IMR-90 (cell line): ENCODE data around the gene TNS3. TPM values are rescaled to one million over a fixed set of nuclear protein-coding genes. Genes with fewer than 3 reads are reported as not detected.
A peak's percentile ranks its signal among the peaks of the same experiment; 100 is the strongest.

ENCODE experiments used
- ATAC-seq: fragments of 200-7000 bp; cut with Tn5 transposase; 2 replicates; pipeline ENCODE4 v1.9.1; 2020; ENCODE audit warnings: low read depth, mild to moderate bottlenecking, moderate library complexity
- BruUV-seq: library from RNA; stranded (reverse); fragments of 400-500 nt; replicated peaks from 2 replicates; lab custom pipeline; 2021; lab: Mats Ljungman, UMichigan
- CTCF ChIA-PET: fragments of 300-600 bp; formaldehyde crosslinking; extraction: SDS; loops from one replicate; lab custom pipeline; 2021; ENCODE audit warnings: antibody characterized with exemption; lab: Yijun Ruan, JAX
- POLR2A ChIA-PET: fragments of 300-600 bp; sonication (Branson Sonifier 250); formaldehyde crosslinking; loops from one replicate; lab custom pipeline; 2022; ENCODE audit warnings: antibody characterized with exemption; ENCODE audit not compliant: unreplicated experiment; lab: Charles Lee
- DNase-seq: peaks from one replicate; pipeline ENCODE4 v3.0.0; 2013
- H2AFZ ChIP-seq: replicated peaks from 2 replicates; pipeline ENCODE3; 2013; ENCODE audit warnings: low read length, mild to moderate bottlenecking; ENCODE audit not compliant: poor library complexity
- H2AK5ac ChIP-seq: 2 replicates; pipeline ENCODE4 v1.6.1; 2013; ENCODE audit warnings: low read depth, low read length, inconsistent platforms
- H2AK9ac ChIP-seq: replicated peaks from 2 replicates; pipeline ENCODE3; 2013; ENCODE audit warnings: mild to moderate bottlenecking, low read depth, low read length, moderate library complexity; ENCODE audit not compliant: poor library complexity
- H2BK120ac ChIP-seq: 2 replicates; pipeline ENCODE4 v1.6.1; 2013; ENCODE audit warnings: low read depth, low read length, inconsistent platforms
- H2BK15ac ChIP-seq: 3 replicates; pipeline ENCODE4 v1.6.1; 2013; ENCODE audit warnings: low read depth, low read length, inconsistent platforms
- H2BK20ac ChIP-seq: 2 replicates; pipeline ENCODE4 v1.6.1; 2013; ENCODE audit warnings: low read depth, mild to moderate bottlenecking, inconsistent platforms, low read length, moderate library complexity
- H2BK5ac ChIP-seq: 2 replicates; pipeline ENCODE4 v1.6.1; 2013; ENCODE audit warnings: mild to moderate bottlenecking, low read depth, low read length, inconsistent platforms; ENCODE audit not compliant: poor library complexity, severe bottlenecking
- H3K14ac ChIP-seq: replicated peaks from 2 replicates; pipeline ENCODE4 v1.6.1; 2013; ENCODE audit warnings: low read depth, low read length, inconsistent platforms
- H3K18ac ChIP-seq: 2 replicates; pipeline ENCODE4 v1.6.1; 2013; ENCODE audit warnings: low read depth, low read length, control low read depth
- H3K23ac ChIP-seq: 2 replicates; pipeline ENCODE4 v1.6.1; 2013; ENCODE audit warnings: low read depth, low read length, inconsistent platforms
- H3K27ac ChIP-seq: 2 replicates; pipeline ENCODE4 v1.5.1; 2013; ENCODE audit warnings: mild to moderate bottlenecking, control low read depth, low read length; ENCODE audit not compliant: insufficient read depth
- H3K27me3 ChIP-seq: 2 replicates; pipeline ENCODE4 v1.6.1; 2013; ENCODE audit warnings: low read length; ENCODE audit not compliant: control insufficient read depth, insufficient read depth
- H3K36me3 ChIP-seq: 2 replicates; pipeline ENCODE4 v1.6.1; 2013; ENCODE audit warnings: low read length, mixed read lengths; ENCODE audit not compliant: control insufficient read depth, insufficient read depth
- H3K4ac ChIP-seq: 2 replicates; pipeline ENCODE4 v1.6.1; 2013; ENCODE audit warnings: low read depth, low read length, inconsistent platforms
- H3K4me1 ChIP-seq: 2 replicates; pipeline ENCODE4 v1.6.1; 2013; ENCODE audit warnings: low read length, mixed read lengths; ENCODE audit not compliant: control insufficient read depth, insufficient read depth
- H3K4me2 ChIP-seq: 2 replicates; pipeline ENCODE4 v1.6.1; 2013; ENCODE audit warnings: low read depth, mild to moderate bottlenecking, control low read depth, low read length, moderate library complexity
- H3K4me3 ChIP-seq: 2 replicates; pipeline ENCODE4 v1.5.1; 2013; ENCODE audit warnings: low read depth, mild to moderate bottlenecking, control low read depth, low read length, moderate library complexity; ENCODE audit not compliant: insufficient read depth
- H3K56ac ChIP-seq: 2 replicates; pipeline ENCODE4 v1.6.1; 2013; ENCODE audit warnings: low read length, inconsistent platforms; ENCODE audit not compliant: insufficient read depth; ENCODE audit errors: extremely low read depth
- H3K79me1 ChIP-seq, 2 experiments: 2 replicates each; pipeline ENCODE4 v1.6.1; 2013; ENCODE audit warnings: low read length in 2 of 2, inconsistent platforms in 1 of 2, low read depth in 1 of 2
- H3K9ac ChIP-seq: 2 replicates; pipeline ENCODE4 v1.6.1; 2013; ENCODE audit warnings: low read depth, low read length, control low read depth
- H3K9me1 ChIP-seq: 2 replicates; pipeline ENCODE4 v1.6.1; 2013; ENCODE audit warnings: low read length, inconsistent platforms; ENCODE audit not compliant: insufficient read depth
- H3K9me3 ChIP-seq: 2 replicates; pipeline ENCODE4 v1.6.1; 2013; ENCODE audit warnings: low read length; ENCODE audit not compliant: control insufficient read depth, insufficient read depth
- H4K20me1 ChIP-seq: 2 replicates; pipeline ENCODE4 v1.6.1; 2013; ENCODE audit warnings: low read length, inconsistent platforms; ENCODE audit not compliant: insufficient read depth
- H4K5ac ChIP-seq: 2 replicates; pipeline ENCODE4 v1.6.1; 2013; ENCODE audit warnings: mild to moderate bottlenecking, low read depth, low read length, control low read depth
- H4K8ac ChIP-seq, 2 experiments: 2 replicates each; pipeline ENCODE4 v1.6.1; 2013; ENCODE audit warnings: low read depth in 2 of 2, low read length in 2 of 2, control low read depth in 1 of 2, inconsistent platforms in 1 of 2
- H4K91ac ChIP-seq: 2 replicates; pipeline ENCODE4 v1.6.1; 2013; ENCODE audit warnings: low read depth, low read length, inconsistent platforms; ENCODE audit not compliant: insufficient read depth
- CEBPB ChIP-seq: IDR thresholded peaks from 2 replicates; pipeline ENCODE4 v1.6.1; 2012; ENCODE audit warnings: low read depth, low read length, improper control_type of control experiment
- CHD1 ChIP-seq: IDR thresholded peaks from 2 replicates; pipeline ENCODE4 v1.6.1; 2012; ENCODE audit warnings: low read depth, low read length, improper control_type of control experiment
- CTCF ChIP-seq: conservative IDR thresholded peaks from 2 replicates; pipeline ENCODE4 v1.5.1; 2012; ENCODE audit warnings: mild to moderate bottlenecking, low read depth, low read length, improper control_type of control experiment
- FOS ChIP-seq: fragments of 150-350 bp; IDR thresholded peaks from 2 replicates; pipeline ENCODE4 v1.6.1; 2016; ENCODE audit warnings: low read depth, low read length
- MAFK ChIP-seq: IDR thresholded peaks from 2 replicates; pipeline ENCODE4 v1.6.1; 2012; ENCODE audit warnings: low read depth, low read length, improper control_type of control experiment
- MAZ ChIP-seq: IDR thresholded peaks from 2 replicates; pipeline ENCODE4 v1.6.1; 2012; ENCODE audit warnings: low read depth, mild to moderate bottlenecking, low read length, improper control_type of control experiment, moderate library complexity, borderline replicate concordance
- MXI1 ChIP-seq: IDR thresholded peaks from 2 replicates; pipeline ENCODE4 v1.6.1; 2012; ENCODE audit warnings: low read depth, mild to moderate bottlenecking, low read length, moderate library complexity, borderline replicate concordance
- NFE2L2 ChIP-seq: fragments of 150-350 bp; IDR thresholded peaks from 2 replicates; pipeline ENCODE4 v1.6.1; 2016; ENCODE audit warnings: low read depth, mild to moderate bottlenecking, low read length
- POLR2A ChIP-seq: IDR thresholded peaks from 2 replicates; pipeline ENCODE4 v1.6.1; 2012; ENCODE audit warnings: mild to moderate bottlenecking, low read depth, low read length
- RAD21 ChIP-seq: IDR thresholded peaks from 2 replicates; pipeline ENCODE4 v1.6.1; 2012; ENCODE audit warnings: low read length, improper control_type of control experiment
- RCOR1 ChIP-seq: IDR thresholded peaks from 2 replicates; pipeline ENCODE4 v1.6.1; 2012; ENCODE audit warnings: mild to moderate bottlenecking, low read length, improper control_type of control experiment; ENCODE audit not compliant: insufficient replicate concordance
- SMC3 ChIP-seq: fragments of 150-350 bp; IDR thresholded peaks from 2 replicates; pipeline ENCODE4 v1.6.1; 2016; ENCODE audit warnings: low read depth, mild to moderate bottlenecking, antibody characterized with exemption, low read length, moderate library complexity
- USF2 ChIP-seq: fragments of 150-350 bp; IDR thresholded peaks from 2 replicates; pipeline ENCODE4 v1.6.1; 2017; ENCODE audit warnings: mild to moderate bottlenecking, antibody characterized with exemption, low read length, low read depth
- WGBS, 2 experiments: methylation state at CpG; one replicate each; pipeline versions ENCODE4 v1.1.5 to v1.1.7; 2013; ENCODE audit warnings: missing lambda C conversion rate in 2 of 2; ENCODE audit not compliant: insufficient read length in 1 of 2; ENCODE audit errors: extremely low coverage in 2 of 2; 5-methylcytosine and 5-hydroxymethylcytosine counted together
- dilution Hi-C: fragments of 300-500 bp; cut with HindIII; formaldehyde crosslinking; loops from one replicate; pipeline ENCODE4 v1.14.3; 2018; ENCODE audit warnings: low sequenced_read_pairs; ENCODE audit not compliant: unreplicated experiment
- in situ Hi-C: fragments of 300-500 bp; cut with MboI; formaldehyde crosslinking; loops from 3 replicates; pipeline ENCODE4 v1.14.3; 2019; ENCODE audit warnings: low sequenced_read_pairs, inconsistent platforms, mixed read lengths
- intact Hi-C: fragments of 100-400 bp; cut with micrococcal nuclease; formaldehyde crosslinking; loops from 2 replicates; pipeline ENCODE4 v1.10.0; 2022
- polyA plus RNA-seq, 3 experiments: library from polyadenylated mRNA; depleted of rRNA; stranded (reverse); fragments of >200 nt; gene quantifications; 2 replicates each; pipeline ENCODE4 v1.2.3, GENCODE V29; 2012; ENCODE audit warnings: low replicate concordance in 1 of 3
- total RNA-seq: library from RNA; depleted of rRNA; stranded (reverse); fragments of >200 nt; gene quantifications from 2 replicates; pipeline ENCODE4 v1.2.3, GENCODE V29; 2012
- TF ChIP-seq, protein P1 (sequence below): fragments of 150-350 bp; IDR thresholded peaks from 2 replicates; pipeline ENCODE4 v1.6.1; 2016; ENCODE audit warnings: low read depth, mild to moderate bottlenecking, low read length, moderate library complexity, borderline replicate concordance

TNS3 gene
- total and polyA plus RNA-seq, 2 of the 4 experiments (the other 2 are of a cell fraction), result 64.3 to 79.2 TPM

DNA sequence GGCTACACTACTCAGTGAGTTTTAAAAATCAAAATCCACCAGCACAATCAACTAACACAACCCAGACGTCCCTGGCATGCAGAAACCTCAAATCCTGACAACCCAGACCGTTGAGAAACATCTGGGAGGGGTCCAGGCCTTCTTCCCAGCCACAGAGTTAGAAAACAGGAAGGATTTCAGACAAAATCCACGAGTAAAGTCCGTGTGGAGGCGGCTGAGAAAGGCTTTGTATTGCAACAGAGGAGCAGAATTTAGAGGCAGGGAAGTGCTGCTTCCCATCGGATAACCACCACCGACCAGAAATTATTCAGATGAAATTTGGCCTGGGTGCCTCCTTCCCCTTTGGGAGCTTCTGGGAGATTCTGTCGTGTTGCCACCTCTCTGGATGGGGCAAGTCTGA, 61.5 kb downstream of the TNS3 start:
- Histone ChIP-seq H3K9me1 (peaks cover 60% of the 10 kb centered on the region), H3K18ac (no peak overlapping the region; the same call in 1 of the 2 replicates), H3K9ac (peak overlapping the region; percentile 7; the same call in 1 of the 2 replicates), H2BK120ac (peak overlapping the region; percentile 84; the same call in 1 of the 2 replicates), H3K9me3 (no peaks in the 10 kb centered on the region), H2BK5ac (peak overlapping the region; percentile 82), H2AK9ac (no peak overlapping the region), H3K79me1 (peaks cover 43 to 89% of the 10 kb centered on the region in 2 experiments), H4K20me1 (peaks cover 58% of the 10 kb centered on the region; the same call in 1 of the 2 replicates), H3K4me3 (no peak overlapping the region), H2BK20ac (peak overlapping the region; percentile 86), H3K56ac (peak overlapping the region; percentile 36; the same call in 1 of the 2 replicates), H3K27ac (peak overlapping the region; percentile 58), H3K4me2 (no peak overlapping the region), H4K91ac (peak overlapping the region; percentile 78), H2BK15ac (peak overlapping the region; percentile 74; the same call in 1 of the 3 replicates), H2AK5ac (peak overlapping the region; percentile 90; the same call in 1 of the 2 replicates), H3K14ac (peak overlapping the region; percentile 97), H3K27me3 (no peaks in the 10 kb centered on the region), H3K4ac (peak overlapping the region; percentile 91), H3K23ac (peak overlapping the region; percentile 70), H4K8ac (peak overlapping the region; percentile 47 to 79; a peak in 3 of 4 replicates), H4K5ac (peak overlapping the region; percentile 5; the same call in 1 of the 2 replicates), H2AFZ (peak overlapping the region; percentile 59), H3K4me1 (peaks cover 21% of the 10 kb centered on the region), H3K36me3 (peaks cover 41% of the 10 kb centered on the region)
- 0% methylated on average over 2 of the region's 8 CpGs; no CpG with 5 or more reads in 1 of the 2 experiments for WGBS, 2 experiments
- BruUV-seq, result no TSS peak
- POLR2A ChIA-PET, result no interaction called here
- TF ChIP-seq SMC3, result peak; percentile 19
- TF ChIP-seq USF2, result no peak
- peak; percentile 1; the same call in 1 of the 2 replicates for TF ChIP-seq MAZ
- no peak for TF ChIP-seq CTCF
- no peak for TF ChIP-seq MXI1
- TF ChIP-seq NFE2L2, result no peak
- no peak for TF ChIP-seq POLR2A
- no peak for TF ChIP-seq RCOR1
- TF ChIP-seq RAD21, result no peak
- TF ChIP-seq, protein P1, sequence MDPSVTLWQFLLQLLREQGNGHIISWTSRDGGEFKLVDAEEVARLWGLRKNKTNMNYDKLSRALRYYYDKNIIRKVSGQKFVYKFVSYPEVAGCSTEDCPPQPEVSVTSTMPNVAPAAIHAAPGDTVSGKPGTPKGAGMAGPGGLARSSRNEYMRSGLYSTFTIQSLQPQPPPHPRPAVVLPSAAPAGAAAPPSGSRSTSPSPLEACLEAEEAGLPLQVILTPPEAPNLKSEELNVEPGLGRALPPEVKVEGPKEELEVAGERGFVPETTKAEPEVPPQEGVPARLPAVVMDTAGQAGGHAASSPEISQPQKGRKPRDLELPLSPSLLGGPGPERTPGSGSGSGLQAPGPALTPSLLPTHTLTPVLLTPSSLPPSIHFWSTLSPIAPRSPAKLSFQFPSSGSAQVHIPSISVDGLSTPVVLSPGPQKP, result no peak
- no peak for TF ChIP-seq FOS
- TF ChIP-seq CEBPB, result peak; percentile 91
- no peak for TF ChIP-seq MAFK
- no peak for TF ChIP-seq CHD1
- in situ Hi-C loops, result no loop called here
- ATAC-seq (peak; percentile 64), DNase-seq (peak; percentile 85)
- intact Hi-C loops, result no loop called here
- dilution Hi-C loops, result no loop called here
- CTCF ChIA-PET, result no interaction called here
